ENCODE measurements around the gene CLMN. TPM values are rescaled to one million over a fixed set of nuclear protein-coding genes. Genes with fewer than 3 reads are reported as not detected.

The CLMN gene
- total RNA-seq, 1 donor = 1.1 TPM

- Histone ChIP-seq H3K36me3 (ENCODE audit: insufficient read depth, low read length) (no peaks in the 10 kb centered on the region), H3K4me3 (ENCODE audit: insufficient read depth, low read length) (no peak overlapping the region), H3K4me2 (ENCODE audit: insufficient read depth, low read length) (no peak overlapping the region), H3K9me3 (ENCODE audit: low read depth, low read length) (no peaks in the 10 kb centered on the region), H3K4me1 (ENCODE audit: insufficient read depth, low read length) (peaks cover 12% of the 10 kb centered on the region), H3K27me3 (ENCODE audit: insufficient read depth, low read length) (peaks cover 7% of the 10 kb centered on the region), H2AFZ (ENCODE audit: low read length) (no peak overlapping the region), H3K79me2 (ENCODE audit: insufficient read depth, low read length) (no peaks in the 10 kb centered on the region), H3K27ac (ENCODE audit: low read depth, low read length) (no peak overlapping the region), H4K20me1 (ENCODE audit: insufficient read depth, low read length) (no peaks in the 10 kb centered on the region)
- no peak for DNase-seq (ENCODE audit: insufficient read length, low spot score, missing footprints)
- TF ChIP-seq CTCF (IDR thresholded peaks at IDR 0.05; ENCODE audit: extremely low read depth, low read depth, low read length) = no peak
Measured at GRCh38 chr14:95316821-95317220, 2.9 kb downstream of the CLMN start.

GRCh38 chr14:95315579-95315978, 4.1 kb downstream of the CLMN start:
- DNase-seq (ENCODE audit: insufficient read length, low spot score, missing footprints) = no peak
- H4K20me1 ChIP-seq (ENCODE audit: insufficient read depth, low read length) = no peaks in the 10 kb centered on the region
- H3K79me2 ChIP-seq (ENCODE audit: insufficient read depth, low read length) = no peaks in the 10 kb centered on the region
- TF ChIP-seq CTCF (IDR thresholded peaks at IDR 0.05; ENCODE audit: extremely low read depth, low read depth, low read length) = no peak
- H3K4me1 ChIP-seq (ENCODE audit: insufficient read depth, low read length) = peaks cover 12% of the 10 kb centered on the region
- H3K4me3 ChIP-seq (ENCODE audit: insufficient read depth, low read length) = no peak overlapping the region
- no peak overlapping the region for H3K4me2 ChIP-seq (ENCODE audit: insufficient read depth, low read length)
- no peaks in the 10 kb centered on the region for H3K36me3 ChIP-seq (ENCODE audit: insufficient read depth, low read length)
- peaks cover 3% of the 10 kb centered on the region for H3K27me3 ChIP-seq (ENCODE audit: insufficient read depth, low read length)
- H2AFZ ChIP-seq (ENCODE audit: low read length) = no peak overlapping the region
- no peak overlapping the region for H3K27ac ChIP-seq (ENCODE audit: low read depth, low read length)
- no peaks in the 10 kb centered on the region for H3K9me3 ChIP-seq (ENCODE audit: low read depth, low read length)

- TF ChIP-seq CTCF (IDR thresholded peaks at IDR 0.05; ENCODE audit: extremely low read depth, low read depth, low read length) = no peak
- no peak overlapping the region for H3K4me2 ChIP-seq (ENCODE audit: insufficient read depth, low read length)
Measured at GRCh38 chr14:95315156-95315555, 4.6 kb downstream of the CLMN start.

GRCh38 chr14:95314609-95315008, 5.1 kb downstream of the CLMN start:
- no peak overlapping the region for H2AFZ ChIP-seq (ENCODE audit: low read length)
- no peaks in the 10 kb centered on the region for H3K79me2 ChIP-seq (ENCODE audit: insufficient read depth, low read length)
- no peaks in the 10 kb centered on the region for H3K36me3 ChIP-seq (ENCODE audit: insufficient read depth, low read length)
- no peak for TF ChIP-seq CTCF (IDR thresholded peaks at IDR 0.05; ENCODE audit: extremely low read depth, low read depth, low read length)
- no peaks in the 10 kb centered on the region for H3K9me3 ChIP-seq (ENCODE audit: low read depth, low read length)
- H4K20me1 ChIP-seq (ENCODE audit: insufficient read depth, low read length) = no peaks in the 10 kb centered on the region
- peak overlapping the region; percentile 32 for H3K27ac ChIP-seq (ENCODE audit: low read depth, low read length)
- H3K4me1 ChIP-seq (ENCODE audit: insufficient read depth, low read length) = peaks cover 12% of the 10 kb centered on the region
- H3K4me2 ChIP-seq (ENCODE audit: insufficient read depth, low read length) = no peak overlapping the region
- no peak overlapping the region for H3K4me3 ChIP-seq (ENCODE audit: insufficient read depth, low read length)
- peaks cover 3% of the 10 kb centered on the region for H3K27me3 ChIP-seq (ENCODE audit: insufficient read depth, low read length)
- DNase-seq (ENCODE audit: insufficient read length, low spot score, missing footprints) = peak; percentile 97

More at GRCh38 chr14:95315156-95315555, 4.6 kb downstream of the CLMN start:
- Histone ChIP-seq H3K36me3 (ENCODE audit: insufficient read depth, low read length) (no peaks in the 10 kb centered on the region), H3K4me3 (ENCODE audit: insufficient read depth, low read length) (no peak overlapping the region), H4K20me1 (ENCODE audit: insufficient read depth, low read length) (no peaks in the 10 kb centered on the region), H3K9me3 (ENCODE audit: low read depth, low read length) (no peaks in the 10 kb centered on the region), H3K4me1 (ENCODE audit: insufficient read depth, low read length) (peaks cover 12% of the 10 kb centered on the region), H3K27ac (ENCODE audit: low read depth, low read length) (no peak overlapping the region), H3K27me3 (ENCODE audit: insufficient read depth, low read length) (peaks cover 3% of the 10 kb centered on the region), H2AFZ (ENCODE audit: low read length) (no peak overlapping the region), H3K79me2 (ENCODE audit: insufficient read depth, low read length) (no peaks in the 10 kb centered on the region)
- DNase-seq (ENCODE audit: insufficient read length, low spot score, missing footprints) = no peak
